LNCaP clone FGC (cell line): ENCODE results near the gene SIX3.
A peak's percentile ranks its signal among the peaks of the same experiment; 100 is the strongest.

Source experiments
- DNase-seq: peaks from one replicate; pipeline ENCODE4 v3.0.0-alpha.2; 2011; ENCODE audit warnings: low read depth
- H3K4me3 ChIP-seq: 2 replicates; pipeline ENCODE4 v1.5.1; 2011; ENCODE audit warnings: mild to moderate bottlenecking, low read depth, low read length, control low read depth
- CTCF ChIP-seq: IDR thresholded peaks from 2 replicates; pipeline ENCODE4 v1.5.1; 2012; ENCODE audit warnings: mild to moderate bottlenecking; ENCODE audit not compliant: control insufficient read depth, insufficient read depth; ENCODE audit errors: extremely low read depth

SIX3 gene

GRCh38 chr2:44959855-44960254 lies 18.4 kb downstream of the SIX3 start:
- DNase-seq = no peak
- TF ChIP-seq CTCF = no peak
- no peak overlapping the region for H3K4me3 ChIP-seq

DNA sequence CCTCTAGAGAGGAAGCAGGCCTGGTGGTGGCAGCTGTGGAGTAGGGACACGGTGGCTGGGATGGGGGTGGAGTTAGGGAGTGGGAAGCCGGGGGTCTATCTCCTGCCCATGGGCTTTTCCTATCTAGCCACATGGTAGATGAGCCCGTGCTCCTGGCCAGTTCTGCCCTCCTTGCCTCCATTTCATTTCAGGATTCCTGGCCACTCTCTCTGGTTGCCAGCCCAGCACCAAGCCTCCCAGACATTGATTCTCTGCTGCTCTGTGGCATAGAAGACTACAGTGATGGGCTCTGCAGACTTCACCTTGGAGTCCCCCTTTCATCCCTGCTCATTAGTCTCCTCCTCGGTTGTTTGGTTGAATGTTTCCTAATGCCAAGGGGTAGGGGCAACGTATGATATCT lies 19.4 kb downstream of the SIX3 start:
- no peak overlapping the region for H3K4me3 ChIP-seq
- DNase-seq = no peak
- no peak for TF ChIP-seq CTCF

- no peak for TF ChIP-seq CTCF
- no peak overlapping the region for H3K4me3 ChIP-seq
- DNase-seq = no peak
Observed at GRCh38 chr2:44962176-44962695, 20.7 kb downstream of the SIX3 start.

GRCh38 chr2:44964752-44965236 lies 23.3 kb downstream of the SIX3 start:
- TF ChIP-seq CTCF = 0 out of 2 replicates have a peak, but pooled peaks have one; percentile 20
- DNase-seq = no peak
- no peak overlapping the region for H3K4me3 ChIP-seq

DNA sequence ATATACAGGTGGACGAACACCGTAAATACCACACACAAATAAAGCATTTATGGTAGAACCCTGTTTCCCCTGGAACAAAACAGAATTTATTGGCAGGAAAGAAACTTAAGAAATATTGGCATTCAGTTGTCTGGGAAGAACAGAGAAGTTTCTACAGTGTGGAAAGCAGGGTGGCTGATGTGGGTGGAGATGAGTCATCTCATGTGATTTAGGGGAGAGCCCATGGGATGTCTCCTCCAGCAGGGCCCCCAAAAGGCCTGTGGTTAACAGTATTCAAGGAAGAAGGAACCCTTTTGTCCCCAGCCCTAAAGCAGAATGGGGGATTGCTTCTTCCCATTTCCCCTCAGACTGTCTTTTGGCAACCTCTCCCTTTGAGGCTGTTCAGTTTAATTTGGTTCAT lies 24.2 kb downstream of the SIX3 start:
- no peak for DNase-seq
- no peak for TF ChIP-seq CTCF
- no peak overlapping the region for H3K4me3 ChIP-seq

DNA sequence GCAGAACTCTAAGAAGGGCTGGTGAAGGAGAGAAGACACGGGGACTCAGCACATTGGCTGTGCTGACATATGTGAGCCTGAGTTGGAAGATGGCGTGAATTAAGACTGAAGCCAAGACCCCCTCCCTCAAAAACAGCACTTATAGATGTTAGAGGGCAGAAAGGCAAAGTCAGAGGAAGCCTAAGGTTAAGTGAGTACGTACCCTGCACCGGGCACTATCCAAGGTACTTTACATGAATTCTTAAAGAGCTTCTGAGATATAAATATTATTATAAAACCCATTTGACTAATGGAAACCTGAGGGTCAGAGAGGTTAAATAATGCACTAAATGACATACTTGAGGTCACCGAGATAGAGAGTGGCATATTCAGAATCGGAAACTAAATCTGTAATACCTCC lies 25.6 kb downstream of the SIX3 start:
- no peak for DNase-seq
- TF ChIP-seq CTCF = no peak

GRCh38 chr2:44967727-44968432 lies 26.4 kb downstream of the SIX3 start:
- no peak overlapping the region for H3K4me3 ChIP-seq
- DNase-seq = no peak
- TF ChIP-seq CTCF = no peak

More for the DNA sequence above, 25.6 kb downstream of the SIX3 start:
- H3K4me3 ChIP-seq = no peak overlapping the region
